GM21526 (cell line): ENCODE data around the gene C1D.
"Not testable (repeated sequence)": the region's sequence is repeated elsewhere in the genome, so short reads cannot be mapped to it uniquely, and the experiment has no call there.

Experiments
- ATAC-seq: cut with Tn5 transposase; IDR thresholded peaks from one replicate; pipeline ENCODE4 v1.9.1; 2021; ENCODE audit warnings: moderate library complexity; ENCODE audit not compliant: unreplicated experiment, low FRiP score

C1D gene

DNA sequence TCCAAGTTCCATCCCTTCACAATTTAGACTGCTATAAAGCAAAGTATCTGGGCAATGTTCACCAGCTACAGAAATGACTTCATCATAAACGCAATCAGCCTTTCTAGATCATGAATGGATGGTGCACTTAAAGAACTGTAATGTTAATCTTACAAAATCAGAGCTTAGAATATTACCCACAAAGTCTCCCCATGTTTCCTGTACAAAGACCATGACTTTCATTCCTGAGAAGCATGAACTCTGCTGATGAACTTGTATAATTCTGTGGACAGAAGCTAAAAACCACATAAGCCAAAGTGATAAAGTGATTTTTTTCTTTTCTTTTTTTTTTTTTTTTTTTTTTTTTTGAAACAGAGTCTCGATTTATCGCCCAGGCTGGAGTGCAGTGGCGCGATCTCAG lies 53.3 kb downstream of the C1D start:
- no peak for ATAC-seq

DNA sequence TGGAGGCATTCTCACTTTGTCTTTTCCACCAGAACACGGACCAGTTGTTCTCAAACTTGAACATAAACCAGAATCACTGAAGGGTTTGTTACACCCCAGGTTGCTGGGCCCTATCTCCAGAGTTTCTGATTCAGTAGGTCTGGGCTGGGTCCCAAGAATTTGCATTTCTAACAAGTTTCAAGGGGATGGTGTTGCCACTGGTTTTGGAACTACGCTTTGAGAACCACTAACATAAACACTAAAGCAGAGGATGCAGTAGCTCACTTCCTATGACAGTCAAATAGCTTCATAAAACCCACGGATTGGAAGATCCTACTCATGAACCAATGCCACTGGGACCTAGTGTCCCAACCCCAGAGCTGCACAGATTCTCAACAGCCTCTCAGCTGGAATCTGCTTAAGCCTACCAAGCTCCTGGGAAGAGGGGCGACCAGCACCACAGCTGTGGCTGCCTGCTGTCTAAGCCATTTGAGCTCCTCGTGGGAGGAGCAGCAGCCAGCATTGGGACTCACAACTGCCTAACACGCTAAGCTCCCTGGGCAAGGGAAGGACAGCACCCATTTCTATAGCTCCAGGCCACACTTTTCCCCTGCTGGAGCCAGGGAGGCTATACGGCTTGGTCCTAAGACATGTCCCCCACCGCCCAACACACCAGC lies 62.5 kb downstream of the C1D start:
- ATAC-seq = no peak

DNA sequence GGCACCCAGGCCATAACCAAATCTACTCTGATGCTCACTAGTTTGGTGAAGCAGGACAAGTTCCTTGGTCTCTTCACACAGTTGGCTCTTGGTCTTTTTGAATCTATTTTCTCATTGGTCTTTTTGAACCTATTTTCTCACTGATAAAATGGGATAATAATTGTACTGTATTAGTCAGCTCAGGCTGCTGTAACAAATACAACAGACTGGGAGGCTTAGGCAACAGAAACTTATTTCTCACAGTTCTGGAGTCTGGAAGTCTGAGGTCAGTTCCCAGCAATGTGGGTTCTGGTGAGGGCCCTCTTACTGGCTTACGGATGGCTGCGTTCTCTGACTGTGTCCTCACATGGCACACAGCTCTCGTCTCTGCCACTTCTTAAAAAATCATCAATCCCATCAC lies 63.5 kb downstream of the C1D start:
- no peak for ATAC-seq

DNA sequence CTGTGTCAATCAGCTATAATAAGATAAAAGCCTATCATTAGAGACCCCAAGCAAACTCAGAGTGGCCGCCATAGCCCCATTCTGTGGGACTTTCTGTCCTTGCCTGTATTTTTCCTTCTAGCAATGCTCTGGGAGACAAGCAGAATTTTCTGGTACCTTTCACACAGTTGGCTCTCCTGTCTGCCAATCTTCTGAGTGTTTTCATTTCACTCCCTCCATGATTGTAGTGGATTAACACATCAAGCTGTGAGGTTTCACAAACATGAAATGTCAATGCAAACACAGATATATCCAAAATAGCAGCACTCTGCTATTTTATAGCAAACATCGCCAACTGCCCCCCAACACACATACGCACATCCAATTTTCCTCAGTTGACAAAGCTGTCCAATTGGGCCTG lies 64.9 kb downstream of the C1D start:
- ATAC-seq = no peak

DNA sequence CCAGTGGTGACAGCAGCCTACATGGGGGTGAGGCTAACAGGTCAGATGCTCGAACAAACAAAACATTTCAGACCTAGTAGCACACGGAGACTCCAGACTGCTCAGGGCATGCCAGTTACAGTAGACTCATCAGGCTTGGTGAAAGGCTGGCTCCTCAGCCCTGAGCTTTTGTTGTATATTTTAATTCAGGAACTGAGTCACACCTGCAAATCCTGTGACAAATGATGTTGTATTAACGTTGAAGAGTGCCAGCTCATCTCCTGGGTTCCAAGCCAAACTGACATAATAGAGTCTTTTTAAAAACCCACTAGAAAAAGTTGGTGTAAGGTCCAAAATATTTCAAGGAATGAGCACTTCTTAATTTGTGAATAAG lies 65.3 kb downstream of the C1D start:
- ATAC-seq = no peak

DNA sequence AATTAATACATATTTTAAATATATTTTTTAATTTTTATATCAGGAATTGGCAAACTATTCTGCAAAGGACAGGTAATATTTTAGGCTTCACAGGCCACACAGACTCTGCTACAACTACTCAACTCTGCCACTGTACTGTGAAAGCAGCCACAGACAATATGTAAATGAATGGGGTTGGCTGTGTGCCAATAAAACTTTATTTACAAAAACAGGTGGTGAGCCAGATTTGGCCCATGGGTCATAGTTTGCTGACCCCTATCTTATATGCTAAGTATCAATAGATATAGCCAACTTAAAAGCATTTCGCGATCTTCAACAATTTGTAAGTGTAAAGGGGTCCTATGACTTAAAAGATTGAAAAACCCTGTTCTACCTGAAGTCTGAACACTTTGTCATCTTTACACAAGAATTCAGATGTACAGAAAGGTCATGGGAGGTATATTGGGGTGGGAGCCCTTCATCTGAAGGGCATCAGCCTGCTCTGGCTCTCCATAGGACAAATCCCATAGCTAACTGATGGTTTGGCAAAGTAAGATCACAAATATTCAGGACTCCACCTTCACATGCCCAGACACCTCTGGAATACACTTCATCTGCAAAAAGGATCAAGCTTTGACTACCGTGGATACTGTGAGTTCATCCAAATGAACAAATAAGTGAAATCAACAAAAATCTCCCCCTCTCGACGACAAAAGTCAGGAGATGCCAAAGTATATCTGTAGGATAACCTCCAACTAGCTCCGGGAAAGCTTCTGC lies 65.9 kb downstream of the C1D start:
- no peak for ATAC-seq

DNA sequence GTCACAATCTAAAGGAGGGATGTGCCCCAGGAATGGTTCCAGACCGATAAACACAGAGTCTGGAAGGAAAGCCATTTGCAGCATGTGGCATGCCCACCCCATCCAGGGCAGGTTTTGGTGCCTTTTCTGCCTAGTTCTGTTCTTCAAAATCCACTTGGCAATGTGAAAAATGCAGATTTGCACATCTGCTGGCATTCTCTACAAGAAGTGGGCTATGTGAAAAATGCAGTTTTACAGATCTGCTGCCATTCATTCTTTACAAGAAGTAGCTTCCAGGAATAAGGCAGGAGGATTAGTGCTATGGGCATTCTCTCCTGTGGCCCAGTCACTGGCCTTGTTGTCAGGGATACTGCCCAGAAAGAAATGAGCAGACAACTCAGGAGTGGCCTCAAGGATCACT lies 68.1 kb downstream of the C1D start:
- no peak for ATAC-seq

DNA sequence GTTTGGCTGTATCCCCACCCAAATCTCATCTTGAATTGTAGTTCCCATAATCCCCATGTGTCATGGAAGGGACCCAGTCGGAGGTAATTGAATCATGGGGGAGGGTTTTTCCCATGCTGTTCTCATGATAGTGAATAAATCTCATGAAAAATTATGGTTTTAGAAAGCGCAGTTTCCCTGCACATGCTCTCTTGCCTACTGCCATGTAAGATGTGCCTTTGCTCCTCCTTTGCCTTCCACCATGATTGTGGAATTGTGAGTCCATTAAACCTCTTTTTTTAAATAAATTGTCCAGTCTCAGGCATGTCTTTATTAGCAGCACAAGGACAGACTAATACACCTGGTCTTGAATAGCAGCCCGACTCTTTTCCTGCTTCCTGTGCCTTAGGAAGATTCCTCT lies 68.7 kb downstream of the C1D start:
- not testable (repeated sequence) for ATAC-seq

DNA sequence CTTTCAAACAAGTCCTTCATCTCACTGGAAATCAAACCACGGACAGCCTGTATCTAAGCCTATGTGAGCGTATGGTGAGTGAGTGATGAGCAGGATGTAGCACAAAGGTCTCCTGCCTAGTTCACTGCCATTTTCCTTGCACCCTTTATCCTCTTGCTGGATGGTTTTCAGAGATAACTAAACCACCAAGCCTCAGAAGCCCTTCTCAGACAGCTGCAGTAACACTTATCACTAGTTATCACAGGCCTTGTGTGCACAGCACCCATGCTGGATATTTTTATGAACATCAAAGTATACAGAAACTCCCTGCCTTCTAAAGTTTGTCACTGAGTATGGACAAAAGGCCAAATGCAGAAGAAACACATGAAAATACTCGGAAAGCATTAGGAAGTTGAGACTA lies 69.5 kb downstream of the C1D start:
- ATAC-seq = no peak

DNA sequence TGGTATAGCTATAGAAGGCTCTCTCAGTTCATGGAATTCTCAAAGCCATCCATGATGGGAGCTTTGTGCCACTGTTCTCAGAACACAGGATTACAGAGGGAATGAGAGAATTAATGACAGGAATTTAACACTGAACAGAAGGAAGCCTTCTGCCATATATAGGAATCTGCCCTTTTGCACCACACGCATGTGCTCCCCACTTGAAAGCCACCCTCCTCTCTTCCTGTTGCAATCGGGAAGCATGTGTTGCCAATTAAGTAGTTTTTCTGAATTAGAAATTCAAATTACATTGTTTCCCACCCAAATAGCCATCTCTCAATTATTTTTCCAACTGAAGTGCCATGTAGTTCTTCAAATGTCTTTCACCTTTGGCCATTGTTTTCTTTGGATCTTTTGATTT lies 71.3 kb downstream of the C1D start:
- no peak for ATAC-seq
